NK-92 (cell line): ENCODE data around the gene ZNF606.
"Not testable (repeated sequence)": the region's sequence is repeated elsewhere in the genome, so short reads cannot be mapped to it uniquely, and the experiment has no call there.

Source experiments
- DNase-seq: peaks from one replicate; lab custom pipeline; 2025; ENCODE audit not compliant: unreplicated experiment; lab: John Stamatoyannopoulos, UW

ZNF606 gene

DNA sequence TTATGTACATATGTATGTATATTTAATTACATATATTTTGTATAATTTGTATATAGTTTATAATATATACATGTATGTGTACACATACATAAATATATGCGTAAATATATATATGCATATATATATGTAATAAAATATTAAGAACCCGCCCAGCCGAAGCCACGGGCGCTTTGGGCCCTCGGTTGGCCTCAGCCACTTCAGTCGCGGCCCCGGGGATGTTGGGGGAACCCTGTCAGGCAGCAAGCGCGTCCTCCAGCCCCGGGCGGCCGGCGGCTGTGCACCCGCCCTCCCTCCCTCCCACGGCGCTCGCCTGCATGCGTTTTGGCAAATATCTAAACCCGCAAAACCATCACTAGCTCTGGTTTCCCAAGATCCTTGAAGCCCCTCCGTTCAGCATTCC, 7.9 kb upstream of the ZNF606 start:
- DNase-seq = no peak

DNA sequence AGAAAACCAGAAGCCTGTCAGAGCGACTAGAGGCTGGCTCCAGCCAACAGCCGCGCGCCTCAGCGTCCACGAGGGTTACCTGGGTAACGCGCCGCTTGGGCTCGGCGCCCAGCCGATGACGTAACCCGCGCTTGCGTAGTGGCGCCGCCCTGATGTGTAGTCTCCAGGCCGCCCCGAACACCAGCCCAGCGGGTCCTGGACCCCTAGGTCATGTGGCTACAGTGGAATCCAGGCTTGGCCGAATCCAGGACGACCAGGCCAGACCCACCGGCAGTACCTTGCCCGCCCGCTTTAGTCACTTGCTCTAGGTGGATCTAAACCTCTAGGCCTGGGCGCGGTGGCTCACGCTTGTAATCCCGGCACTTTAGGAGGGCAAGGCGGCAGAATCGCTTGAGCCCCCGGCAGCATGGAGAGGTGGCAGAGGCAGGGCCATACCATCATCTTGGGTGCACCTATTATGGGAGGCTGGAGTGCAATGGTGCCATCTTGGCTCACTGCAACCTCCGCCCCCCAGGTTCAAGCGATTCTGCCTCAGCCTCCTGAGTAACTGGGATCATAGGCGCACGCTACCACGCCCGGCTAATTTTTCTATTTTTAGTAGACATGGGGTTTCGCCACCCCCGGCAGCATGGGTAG, 7.2 kb upstream of the ZNF606 start:
- no peak for DNase-seq

DNA sequence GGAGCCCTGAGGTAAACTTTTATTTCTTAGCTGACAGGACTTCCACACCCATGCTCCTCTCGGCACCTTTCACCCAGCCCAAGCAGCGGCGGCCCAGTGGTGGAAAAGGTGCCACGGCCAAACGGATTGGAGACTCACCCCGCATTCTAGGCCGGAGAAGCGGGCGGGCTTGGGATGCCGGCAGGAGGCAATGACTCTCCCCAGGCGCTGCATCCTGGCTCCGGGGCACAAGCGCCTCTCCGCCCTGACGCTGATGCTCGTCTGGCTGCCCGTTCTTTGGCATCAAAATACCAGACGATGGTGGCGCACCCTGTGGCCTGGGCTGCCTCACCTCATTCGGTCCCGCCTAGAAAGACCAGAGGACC, 6.7 kb upstream of the ZNF606 start:
- no peak for DNase-seq

DNA sequence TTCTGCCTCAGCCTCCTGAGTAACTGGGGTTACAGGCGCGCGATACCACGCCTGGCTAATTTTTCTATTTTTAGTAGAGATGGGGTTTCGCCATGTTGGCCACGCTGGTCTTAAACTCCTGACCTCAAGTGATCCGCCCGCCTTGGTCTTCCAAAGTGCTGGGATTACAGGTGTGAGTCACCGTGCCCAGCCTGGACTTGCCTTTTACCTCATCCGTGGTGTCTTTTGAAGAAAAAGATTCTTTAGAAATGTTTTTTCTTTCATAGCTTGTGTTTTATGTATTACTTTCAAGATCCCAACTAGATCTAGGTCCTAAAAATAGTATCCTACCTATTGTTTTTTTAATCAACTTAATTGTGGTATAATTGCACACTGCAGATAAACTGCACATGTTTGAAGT, 6.3 kb upstream of the ZNF606 start:
- DNase-seq = not testable (repeated sequence)

DNA sequence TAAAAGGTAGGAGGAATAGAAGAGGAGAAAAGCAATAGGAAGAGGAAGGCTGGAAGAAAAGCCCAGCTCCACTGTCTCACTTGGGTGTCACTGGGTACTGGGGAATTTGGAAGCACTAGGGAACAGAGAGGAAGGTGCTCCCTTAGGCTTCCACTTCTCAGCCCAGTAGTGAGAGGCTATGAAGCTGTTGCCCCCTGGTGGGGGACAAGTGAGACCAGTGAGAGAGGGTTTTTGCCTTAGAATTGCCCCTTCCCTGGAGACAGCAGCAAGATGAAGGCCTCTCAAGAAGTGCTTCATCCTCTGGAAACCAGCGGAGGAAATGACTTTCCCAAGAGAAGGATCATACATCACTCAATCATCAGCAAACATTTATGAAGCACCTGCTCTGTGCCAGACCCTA, 4.7 kb upstream of the ZNF606 start:
- DNase-seq = no peak

DNA sequence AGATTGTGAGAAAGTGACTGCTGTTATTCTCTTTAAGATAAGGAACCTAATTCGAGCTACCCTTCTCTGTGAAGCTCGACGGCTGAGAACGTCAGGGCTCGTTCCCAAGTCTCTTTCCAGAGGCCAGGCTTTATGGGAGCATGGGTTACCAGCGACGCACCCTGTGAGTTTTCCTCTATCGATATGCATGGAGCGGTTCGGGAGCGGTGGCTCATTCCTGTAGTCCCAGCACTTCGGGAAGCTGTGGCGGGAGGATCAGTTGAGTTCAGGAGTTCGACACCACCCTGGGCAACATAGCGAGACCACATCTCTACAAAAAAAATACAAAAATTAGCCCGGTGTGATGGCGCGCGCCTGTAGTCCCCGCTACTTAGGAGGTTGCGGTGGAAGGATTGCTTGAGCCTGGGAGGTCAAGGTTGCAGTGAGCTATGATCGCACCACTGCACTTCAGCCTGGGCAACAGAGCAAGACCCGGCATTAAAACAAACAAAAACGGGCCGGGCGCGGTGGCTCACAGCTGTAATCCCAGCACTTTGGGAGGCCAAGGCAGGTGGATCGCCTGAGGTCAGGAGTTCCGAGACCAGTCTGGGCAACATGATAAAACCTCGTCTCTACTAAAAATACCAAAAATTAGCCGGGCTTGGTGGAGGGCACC, 681 bp upstream of the ZNF606 start:
- no peak for DNase-seq

DNA sequence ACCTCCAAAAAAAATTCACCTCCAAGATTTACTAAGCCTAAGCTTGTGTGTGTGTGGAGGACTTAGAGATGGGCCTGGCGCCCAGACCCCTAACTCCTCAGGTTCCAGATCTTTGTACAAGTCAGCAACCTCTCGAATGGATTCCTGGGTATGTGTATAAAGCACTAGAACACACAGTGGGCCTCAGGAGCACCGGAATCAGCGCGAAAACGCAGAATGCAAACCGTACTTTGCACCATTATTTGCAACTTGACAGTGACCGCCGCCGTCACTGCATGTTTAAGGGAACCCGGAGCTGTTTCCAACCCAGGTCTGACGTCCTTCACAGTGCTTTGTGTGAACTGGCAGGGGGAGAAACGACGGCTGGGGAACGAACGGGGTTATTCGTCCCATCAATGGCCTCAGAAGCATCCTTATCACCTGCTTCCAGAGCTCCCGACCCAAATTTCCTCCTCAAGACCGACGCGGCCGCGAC, 688 bp downstream of the ZNF606 start:
- DNase-seq = no peak

DNA sequence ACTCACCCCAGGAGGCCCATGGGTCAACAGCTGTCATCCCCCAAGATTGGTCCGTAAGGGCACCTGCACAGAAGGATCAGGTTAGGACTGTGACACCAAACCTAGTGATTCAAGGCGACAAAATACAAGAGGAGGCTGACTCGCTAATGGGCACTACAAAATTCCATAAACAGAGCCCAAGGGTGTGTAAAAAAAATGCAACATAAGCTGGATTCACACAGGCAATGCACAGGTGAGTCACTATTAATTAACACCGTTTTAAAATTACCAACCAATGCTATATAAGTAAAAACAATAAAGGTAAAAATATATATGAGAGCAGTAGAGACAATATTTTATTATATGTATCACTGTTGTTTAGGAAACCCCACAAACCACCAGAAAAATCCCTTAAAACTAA, 1.9 kb downstream of the ZNF606 start:
- DNase-seq = no peak

DNA sequence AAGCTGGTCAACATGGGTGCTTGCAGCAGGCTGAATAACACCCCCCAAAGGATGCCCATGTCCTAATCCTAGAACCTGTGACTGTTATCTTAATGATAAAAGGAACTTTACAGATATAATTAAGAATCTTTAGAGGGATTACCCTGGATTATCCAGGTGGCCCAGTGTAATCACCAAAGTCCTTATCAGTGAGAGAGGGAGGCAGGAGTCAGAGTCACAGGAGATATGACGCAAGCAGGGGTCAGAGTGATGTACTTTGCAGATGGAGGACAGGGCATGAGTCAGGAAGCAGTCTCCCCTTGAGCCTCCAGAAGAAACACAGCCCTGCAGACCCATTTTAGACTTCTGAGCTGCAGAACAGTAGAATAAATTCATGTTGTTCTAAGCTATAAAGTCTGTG, 9.8 kb downstream of the ZNF606 start:
- no peak for DNase-seq

DNA sequence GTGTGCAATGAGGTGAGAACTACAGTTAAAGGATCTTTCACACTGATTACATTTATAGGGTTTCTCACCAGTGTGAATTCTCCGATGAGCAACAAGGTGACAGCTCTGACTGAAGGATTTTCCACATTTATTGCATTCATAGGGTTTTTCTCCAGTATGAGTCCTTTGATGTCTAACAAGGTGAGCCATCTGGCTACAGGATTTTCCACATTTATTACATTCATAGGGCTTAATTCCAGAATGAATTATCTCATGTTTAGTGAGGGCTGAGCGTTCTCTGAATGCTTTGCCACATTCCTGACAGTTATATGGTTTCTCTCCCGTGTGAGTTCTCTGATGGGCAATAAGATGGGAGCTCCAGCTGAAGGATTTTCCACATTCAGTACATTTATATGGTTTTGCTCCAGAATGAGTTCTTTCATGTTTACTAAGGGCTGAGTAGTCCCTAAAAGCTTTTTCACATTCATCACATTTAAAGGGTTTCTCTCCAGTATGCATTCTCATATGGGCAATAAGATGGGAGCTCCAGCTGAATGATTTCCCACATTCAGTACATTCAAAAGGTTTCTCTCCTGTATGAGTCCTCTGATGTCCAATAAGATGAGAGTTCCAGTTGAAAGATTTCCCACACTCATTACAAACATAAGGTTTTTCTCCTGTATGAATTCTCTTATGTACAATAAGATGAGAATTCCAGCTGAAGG, 23.9 kb downstream of the ZNF606 start:
- no peak for DNase-seq

DNA sequence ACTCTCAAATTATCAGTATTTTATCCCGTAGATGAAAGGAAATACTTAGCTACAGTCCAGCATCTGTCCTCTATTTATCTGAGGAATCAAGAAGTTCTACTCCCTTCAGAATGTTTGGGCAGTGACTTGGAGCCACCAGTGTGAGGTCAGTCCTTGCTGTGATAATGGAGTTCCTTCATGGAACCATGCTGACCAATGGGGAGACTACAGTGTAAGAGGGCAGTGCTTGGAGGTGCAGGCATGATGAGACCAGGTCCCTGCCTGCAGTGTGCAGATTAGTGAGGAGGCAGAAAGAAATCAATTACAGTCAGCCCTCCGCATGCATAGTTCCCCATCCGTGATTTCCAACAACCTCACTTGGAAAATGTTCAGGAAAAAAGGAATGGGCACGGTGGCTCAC, 28.2 kb downstream of the ZNF606 start, which contains the start of gene C19orf18:
Gene C19orf18, minus strand, starts transcription at position 101 of the 400 bp plus-strand sequence. CDS start 102 bp downstream, outside the sequence.
- no peak for DNase-seq

DNA sequence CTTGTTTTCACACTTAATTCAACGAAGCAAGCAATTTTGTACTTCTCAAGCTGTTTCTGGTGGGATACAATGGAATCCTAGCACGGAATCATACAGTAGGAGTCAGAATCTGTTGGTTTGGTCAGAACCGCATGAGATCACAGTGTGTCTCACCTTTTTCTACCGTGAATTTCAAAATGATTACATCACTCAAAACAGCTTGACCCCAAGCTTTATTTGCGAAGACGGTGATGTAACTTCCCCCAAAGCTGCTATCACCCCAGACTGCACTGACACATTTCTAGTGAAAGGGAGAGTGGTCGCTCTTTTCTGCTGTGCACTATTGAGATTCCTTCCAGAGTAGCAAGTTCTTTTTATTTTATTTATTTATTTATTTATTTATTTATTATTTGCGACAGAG, 37.9 kb downstream of the ZNF606 start:
- no peak for DNase-seq

DNA sequence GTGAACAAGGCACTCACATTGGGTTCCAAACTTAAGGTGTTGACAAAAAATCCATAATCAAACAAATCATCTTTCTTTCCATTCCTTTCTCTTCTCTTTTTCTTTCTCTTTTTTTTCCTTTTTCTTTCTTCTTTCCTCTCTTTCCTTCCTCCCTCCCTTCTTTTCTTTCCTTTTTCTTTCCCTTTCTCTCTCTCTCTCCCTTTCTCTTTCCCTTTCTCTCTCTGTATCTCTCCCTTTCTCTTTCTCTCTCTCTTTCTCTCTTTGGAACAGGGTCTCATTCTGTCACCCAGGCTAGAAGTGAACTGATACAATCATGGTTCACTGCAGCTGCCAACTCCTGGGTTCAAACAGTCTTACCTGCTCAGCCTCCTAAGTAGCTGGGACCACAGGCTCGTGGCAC, 40.8 kb downstream of the ZNF606 start:
- DNase-seq = no peak

DNA sequence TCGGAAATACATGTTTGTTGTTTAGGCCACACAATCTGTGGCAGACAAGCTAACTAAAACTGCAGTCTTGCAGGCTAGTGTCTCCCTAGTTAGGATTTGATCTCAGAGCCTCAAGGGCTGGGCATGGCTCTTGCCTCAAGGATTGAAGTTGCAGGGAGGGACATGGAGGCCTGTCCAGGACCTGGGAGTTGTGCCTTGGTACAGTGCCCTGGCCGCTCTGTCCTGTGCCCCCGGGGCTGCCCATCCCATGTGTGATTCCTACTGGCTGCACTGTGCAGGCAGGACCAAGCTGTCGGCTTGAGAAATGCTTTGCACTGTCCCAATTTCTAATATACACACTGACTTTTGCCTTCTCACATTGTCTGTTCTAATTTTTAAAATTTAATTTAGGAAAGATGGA, 47.6 kb downstream of the ZNF606 start:
- no peak for DNase-seq

DNA sequence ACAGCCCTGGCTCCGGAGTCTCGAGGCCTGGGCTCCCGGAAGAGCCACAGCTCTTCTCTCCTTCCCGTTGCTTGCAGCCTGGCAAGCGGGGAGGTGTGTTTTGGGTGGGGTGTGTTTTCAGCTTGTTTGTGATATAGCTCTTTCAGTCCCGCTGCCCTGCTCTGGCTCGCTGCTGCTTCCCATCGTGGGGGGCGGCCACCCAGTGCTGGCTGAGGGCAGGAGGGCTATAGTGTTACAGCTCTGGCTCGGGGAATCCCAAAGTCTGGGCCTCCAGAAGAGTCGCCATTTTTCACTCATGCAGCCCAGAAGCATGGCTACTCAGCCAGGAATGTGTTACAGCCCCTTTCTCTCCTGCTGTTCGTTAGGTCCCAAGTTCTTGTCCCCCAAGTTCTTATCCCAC, 52.9 kb downstream of the ZNF606 start:
- DNase-seq = no peak

DNA sequence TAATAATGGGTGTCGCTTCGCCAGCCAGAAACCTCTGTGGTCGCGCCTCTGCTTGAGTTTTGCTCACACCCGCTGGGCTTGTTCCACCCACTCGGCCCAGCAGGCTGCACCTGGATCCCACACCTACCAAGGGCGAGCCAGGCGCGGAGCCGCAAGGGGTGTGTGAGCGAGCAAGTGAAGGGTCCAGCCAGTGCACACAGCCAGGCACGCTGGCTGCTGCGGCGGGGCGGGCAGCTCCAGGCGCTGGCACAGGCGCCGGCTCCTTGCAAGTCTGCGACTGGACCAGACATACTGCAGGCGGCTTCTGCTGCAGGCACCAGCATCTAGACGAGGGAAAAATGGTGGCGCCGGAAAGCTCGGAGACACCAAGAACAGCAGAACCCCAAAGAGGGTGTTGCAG, 53.3 kb downstream of the ZNF606 start:
- no peak for DNase-seq

DNA sequence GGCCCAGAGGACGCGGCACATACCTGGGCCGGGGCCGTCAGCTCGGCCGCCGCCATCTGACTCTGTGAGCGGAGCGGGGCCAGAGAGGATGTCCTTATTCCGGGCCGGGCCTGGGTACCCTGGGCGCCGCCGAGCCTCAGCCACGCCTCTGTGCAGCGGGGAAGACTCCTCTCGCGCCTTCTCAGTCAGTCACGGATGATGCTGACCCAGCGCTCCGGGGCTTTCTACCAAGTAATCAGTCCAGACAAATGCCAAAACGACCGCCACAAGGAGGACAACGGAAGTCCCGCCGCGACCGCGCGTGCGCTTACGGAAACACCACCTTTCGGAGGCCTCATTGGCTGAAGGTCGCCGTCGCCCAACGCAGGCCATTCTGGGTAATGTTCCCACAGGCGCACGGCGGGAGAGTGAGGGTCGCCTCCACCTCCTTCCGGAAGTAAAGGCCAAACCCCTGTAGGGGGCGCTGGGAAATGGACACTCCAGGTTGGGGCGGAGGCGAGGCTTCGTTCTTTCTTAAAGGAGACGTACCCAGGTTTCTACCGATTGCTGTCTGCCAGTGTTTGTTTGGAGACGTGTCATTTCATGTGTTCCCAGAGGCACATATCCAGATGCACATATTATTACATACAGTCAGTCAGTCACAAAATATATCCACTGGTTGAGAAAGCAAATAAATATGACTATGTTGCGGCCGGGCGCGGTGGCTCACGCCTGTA, 55.0 kb downstream of the ZNF606 start, which contains the start of gene ZNF256:
Gene ZNF256, minus strand, starts transcription at position 288 of the 716 bp plus-strand sequence. Its CDS starts 232 bp downstream, at position 56.
- no peak for DNase-seq

DNA sequence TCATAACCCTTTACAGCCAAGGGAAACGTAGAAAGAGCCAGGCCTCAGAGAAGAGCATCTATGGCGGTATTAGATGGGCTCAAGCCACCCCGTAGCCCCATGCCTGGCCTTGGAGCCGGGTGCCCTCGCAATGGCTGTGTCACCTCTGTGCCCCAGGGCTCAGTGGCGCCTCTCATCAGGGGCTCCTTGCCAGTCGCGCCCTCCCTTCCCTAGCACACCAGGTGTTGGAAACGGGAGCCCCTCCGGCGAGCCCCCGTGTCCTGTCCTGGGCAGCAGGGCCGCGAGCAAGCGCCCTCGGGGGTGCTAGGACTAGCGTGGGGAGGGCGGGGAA, 55.6 kb downstream of the ZNF606 start:
- no peak for DNase-seq

DNA sequence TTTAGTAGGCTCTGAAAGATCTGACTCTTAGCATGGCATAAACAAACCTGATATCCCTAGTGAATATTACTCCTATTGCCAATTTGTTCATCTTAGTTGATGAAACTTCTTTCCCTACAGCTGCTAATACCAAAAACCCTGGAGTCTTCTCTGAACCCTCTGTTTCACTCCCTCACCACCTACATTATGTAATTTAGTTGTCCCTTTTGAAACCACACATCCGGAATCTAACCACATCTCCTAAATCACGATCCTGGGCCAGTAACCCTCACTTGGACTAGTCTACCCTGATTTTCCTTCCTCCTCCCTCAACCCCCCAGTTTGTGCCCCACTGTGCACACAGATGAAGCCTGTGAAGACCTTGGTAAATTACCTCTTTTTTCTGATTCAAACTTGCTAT, 56.3 kb downstream of the ZNF606 start:
- no peak for DNase-seq

DNA sequence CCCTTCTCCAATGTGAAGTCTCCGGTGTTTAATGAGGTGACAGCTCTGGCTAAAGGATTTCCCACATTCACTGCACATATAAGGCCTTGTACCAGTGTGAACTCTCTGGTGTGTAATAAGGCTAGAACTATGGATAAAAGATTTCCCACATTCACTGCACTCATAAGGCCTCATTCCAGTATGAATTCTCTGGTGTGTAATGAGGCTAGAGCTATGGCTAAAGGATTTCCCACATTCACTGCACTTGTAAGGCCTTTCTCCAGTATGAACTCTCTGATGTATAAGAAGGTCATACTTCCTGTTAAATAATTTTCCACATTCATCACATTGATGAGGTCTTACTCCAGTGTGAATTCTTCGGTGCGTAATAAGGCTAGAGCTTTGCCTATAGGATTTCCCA, 61.0 kb downstream of the ZNF606 start:
- no peak for DNase-seq

DNA sequence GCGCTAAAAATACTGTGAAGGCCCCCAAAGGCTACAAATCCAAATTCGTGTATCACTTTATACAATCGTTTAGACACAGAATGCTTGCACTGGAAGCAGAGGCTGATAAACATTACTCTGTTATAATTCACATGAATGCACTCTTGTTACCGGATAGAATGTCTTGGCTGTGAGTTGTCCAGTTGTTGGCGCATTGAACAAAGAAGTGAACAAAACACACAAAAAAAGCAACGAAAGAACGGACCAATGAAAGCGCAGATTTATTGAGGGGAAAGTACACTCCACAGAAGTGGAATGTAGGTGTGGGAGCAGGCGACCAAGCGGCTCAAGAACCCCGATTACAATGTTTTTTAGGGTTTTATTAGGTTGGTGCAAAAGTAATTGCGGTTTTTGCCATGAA, 66.9 kb downstream of the ZNF606 start:
- DNase-seq = no peak
